HG02973 (cell line): Measurements from ENCODE around the gene SNX17.
A peak's percentile ranks its signal among the peaks of the same experiment; 100 is the strongest.

Experiments used
- ATAC-seq: cut with Tn5 transposase; IDR thresholded peaks from one replicate; pipeline ENCODE4 v1.9.1; 2021; ENCODE audit warnings: moderate library complexity; ENCODE audit not compliant: unreplicated experiment

The SNX17 gene

GRCh38 chr2:27363933-27364332 is 6.5 kb upstream of the SNX17 start:
- no peak for ATAC-seq

- no peak for ATAC-seq
Observed at GRCh38 chr2:27369471-27370025, 868 bp upstream of the SNX17 start.

- ATAC-seq, result peak; percentile 8
Observed at GRCh38 chr2:27370816-27371620, 602 bp downstream of the SNX17 start.

- no peak for ATAC-seq
Observed at GRCh38 chr2:27372937-27373336, 2.5 kb downstream of the SNX17 start.

- no peak for ATAC-seq
Observed at GRCh38 chr2:27373567-27373966, 3.2 kb downstream of the SNX17 start.

- no peak for ATAC-seq
Observed at GRCh38 chr2:27375513-27376099, 5.2 kb downstream of the SNX17 start.

GRCh38 chr2:27376151-27376865 is 5.9 kb downstream of the SNX17 start:
- no peak for ATAC-seq

GRCh38 chr2:27376866-27377617 is 6.6 kb downstream of the SNX17 start:
- ATAC-seq, result no peak

GRCh38 chr2:27377618-27378095 is 7.2 kb downstream of the SNX17 start:
- ATAC-seq, result no peak

- no peak for ATAC-seq
Observed at GRCh38 chr2:27378096-27378808, 7.8 kb downstream of the SNX17 start.

GRCh38 chr2:27378809-27379290 is 8.4 kb downstream of the SNX17 start:
- no peak for ATAC-seq

- ATAC-seq, result no peak
Observed at GRCh38 chr2:27379383-27379835, 9.0 kb downstream of the SNX17 start.

- ATAC-seq, result peak; percentile 28
Observed at GRCh38 chr2:27379836-27380625, 9.6 kb downstream of the SNX17 start.

GRCh38 chr2:27380626-27381545 is 10.5 kb downstream of the SNX17 start, which contains the start of gene ZNF513:
ZNF513 (minus strand) TSS chr2:27380734; CDS start chr2:27380526, 208 bp downstream.
- ATAC-seq, result peak; percentile 75

- ATAC-seq, result no peak
Observed at GRCh38 chr2:27381577-27382181, 11.3 kb downstream of the SNX17 start.

- no peak for ATAC-seq
Observed at GRCh38 chr2:27390822-27391679, 20.6 kb downstream of the SNX17 start.

- no peak for ATAC-seq
Observed at GRCh38 chr2:27393225-27393624, 22.8 kb downstream of the SNX17 start.
